Adrenal gland (tissue), 12 donors: ENCODE data around the gene PIEZO2. TPM values are rescaled to one million over a fixed set of nuclear protein-coding genes. Genes with fewer than 3 reads are reported as not detected.

Experiments used
- DNase-seq, 7 donors: peaks; one replicate each; pipeline ENCODE4 v3.0.0-alpha.2; 2019 to 2020
- H3K27ac ChIP-seq, 5 donors: fragments of 200-600 bp; sonication (generic) in 4 of 5; 1 replicate in 3 of 5; 2 replicates in 2 of 5; pipeline versions ENCODE4 v1.5.1 to v1.8.0; 2016 to 2020; ENCODE audit warnings: mild to moderate bottlenecking in 1 of 5
- H3K27me3 ChIP-seq: fragments of 200-600 bp; 2 replicates; pipeline ENCODE4 v1.8.0; 2021
- H3K36me3 ChIP-seq, 2 donors: fragments of 200-600 bp; replicated peaks in 1 of 2; 1 replicate in 1 of 2; 2 replicates in 1 of 2; pipeline versions ENCODE4 v1.5.1 to v1.8.0; 2018 to 2022
- H3K4me1 ChIP-seq, 2 donors: fragments of 200-600 bp; replicated peaks in 1 of 2; 1 replicate in 1 of 2; 2 replicates in 1 of 2; pipeline versions ENCODE4 v1.5.1 to v1.8.0; 2018 to 2021
- H3K4me3 ChIP-seq, 4 donors: fragments of 200-600 bp; sonication (generic) in 3 of 4; one replicate each; pipeline ENCODE4 v1.5.1; 2016 to 2018
- H3K9me3 ChIP-seq, 3 donors: fragments of 200-600 bp; sonication (generic) in 1 of 3; replicated peaks in 1 of 3; 1 replicate in 2 of 3; 2 replicates in 1 of 3; pipeline versions ENCODE4 v1.5.1 to v1.8.0; 2016 to 2021
- CTCF ChIP-seq, 6 experiments: fragments of 450-650 bp in 4 of 6; fragments of 200-600 bp in 2 of 6; sonication (generic) in 1 of 6; IDR thresholded peaks; 1 replicate in 5 of 6; 2 replicates in 1 of 6; pipeline versions ENCODE4 v1.5.1 to v1.8.0; 2016 to 2021; ENCODE audit warnings: antibody characterized with exemption in 6 of 6, mild to moderate bottlenecking in 2 of 6, moderate library complexity in 1 of 6
- POLR2A ChIP-seq, 2 donors: fragments of 450-650 bp; IDR thresholded peaks; one replicate each; pipeline ENCODE4 v1.6.1; 2017; ENCODE audit warnings: antibody characterized with exemption in 2 of 2, mild to moderate bottlenecking in 2 of 2, moderate library complexity in 1 of 2
- WGBS, 4 donors: extraction: QIAGEN DNeasy Blood & Tissue Kit in 2 of 4; methylation state at CpG; one replicate each; pipeline versions ENCODE4 v1.1.5 to v1.1.7; 2013 to 2017; 5-methylcytosine and 5-hydroxymethylcytosine counted together
- intact Hi-C, 2 donors: fragments of 100-400 bp; cut with DNase I; formaldehyde crosslinking; loops; one replicate each; pipeline versions ENCODE4 v1.14.1 to v1.15.0; 2022 to 2023
- polyA plus RNA-seq, 3 donors: library from polyadenylated mRNA; stranded (reverse); fragments of 200-250 nt in 2 of 3; fragments of 350-450 nt in 1 of 3; fragmentation: Illumina TruSeq in 1 of 3; extraction: RNeasy Lipid Tissue Mini Kit (QIAGEN cat#74804) in 1 of 3; gene quantifications; one replicate each; pipeline ENCODE4 v1.2.3, GENCODE V29; 2013 to 2014
- total RNA-seq, 9 donors: library from RNA; depleted of rRNA in 4 of 9; stranded (reverse); fragments of >200 nt in 4 of 9; fragments of 120-200 nt in 1 of 9; fragmentation: NEBNext Ultra II Directional in 1 of 9; extraction: Animal tissue kit (Norgen Biotek cat#: 25700) in 1 of 9; gene quantifications; one replicate each; pipeline versions ENCODE4 v1.1.0 to v1.2.4, GENCODE V29; 2013 to 2023
- donor health status: healthy with polysubstance abuse.
- donor health status: Bipolar disorder and iron deficiency.
- donor health status: DM: yes; HTN: yes; CAD: no.
- donor health status: DM: no; HTN: no; CAD: no.
- donor health status: DM: no; HTN: no; CAD: no.
- donor health status: DM: yes; HTN: yes; CAD: no.

PIEZO2 gene
- total and polyA plus RNA-seq, 12 donors, result 0.88 to 18.0 (median 2.6) TPM

- Histone ChIP-seq H3K27ac (no peak overlapping the region), H3K9me3 (no peaks in the 10 kb centered on the region), H3K27me3 (no peaks in the 10 kb centered on the region), H3K36me3 (no peaks in the 10 kb centered on the region), H3K4me1 (no peaks in the 10 kb centered on the region), H3K4me3 (no peak overlapping the region)
- 0 to 29% (median 1%) methylated on average over 1 of the region's 1 CpG for WGBS, 4 donors
- TF ChIP-seq CTCF (IDR thresholded peaks at IDR 0.05), result no peak
- no peak for TF ChIP-seq POLR2A (IDR thresholded peaks at IDR 0.05)
- no peak for DNase-seq
- intact Hi-C loops, result no loop called here
Observed at GRCh38 chr18:10686308-10686707, 463.1 kb downstream of the PIEZO2 start.

- Histone ChIP-seq H3K36me3 (no peaks in the 10 kb centered on the region), H3K4me3 (no peak overlapping the region), H3K9me3 (no peaks in the 10 kb centered on the region), H3K27me3 (no peaks in the 10 kb centered on the region), H3K4me1 (no peaks in the 10 kb centered on the region), H3K27ac (no peak overlapping the region)
- 67 to 75% (median 68%) methylated on average over 14 to 15 of the region's 15 CpGs for WGBS, 4 donors
- DNase-seq, result no peak
- TF ChIP-seq CTCF (IDR thresholded peaks at IDR 0.05) (no peak), POLR2A (IDR thresholded peaks at IDR 0.05) (no peak)
- intact Hi-C loops, result no loop called here
Observed at GRCh38 chr18:10685484-10685883, 463.9 kb downstream of the PIEZO2 start.

GRCh38 chr18:10682368-10682714 lies 467.0 kb downstream of the PIEZO2 start:
- no peak overlapping the region for H3K27ac ChIP-seq
- H3K4me1 ChIP-seq, result no peaks in the 10 kb centered on the region
- 82 to 87% (median 83%) methylated on average over 7 of the region's 7 CpGs for WGBS, 4 donors
- no peak for DNase-seq
- no peaks in the 10 kb centered on the region for H3K27me3 ChIP-seq
- H3K4me3 ChIP-seq, result no peak overlapping the region
- no peak for TF ChIP-seq POLR2A (IDR thresholded peaks at IDR 0.05)
- TF ChIP-seq CTCF (IDR thresholded peaks at IDR 0.05), result no peak
- no peaks in the 10 kb centered on the region for H3K36me3 ChIP-seq
- no peaks in the 10 kb centered on the region for H3K9me3 ChIP-seq
- intact Hi-C loops, result no loop called here

GRCh38 chr18:10681581-10682367 lies 467.6 kb downstream of the PIEZO2 start:
- H3K4me3 ChIP-seq, result no peak overlapping the region
- no peaks in the 10 kb centered on the region for H3K9me3 ChIP-seq
- intact Hi-C loops, result no loop called here
- WGBS, 4 donors, result 73 to 86% (median 83%) methylated on average over 11 to 12 of the region's 12 CpGs
- H3K27ac ChIP-seq, result no peak overlapping the region
- no peaks in the 10 kb centered on the region for H3K4me1 ChIP-seq
- H3K27me3 ChIP-seq, result no peaks in the 10 kb centered on the region
- DNase-seq, result no peak
- TF ChIP-seq CTCF (IDR thresholded peaks at IDR 0.05) (no peak), POLR2A (IDR thresholded peaks at IDR 0.05) (no peak)
- H3K36me3 ChIP-seq, result no peaks in the 10 kb centered on the region
